CD8-positive, alpha-beta memory T cell (primary cell): ENCODE measurements around the gene ZNF804A. TPM values are rescaled to one million over a fixed set of nuclear protein-coding genes. Genes with fewer than 3 reads are reported as not detected.

Source experiments
- CTCF ChIA-PET: fragments of 350-600 bp; sonication (Branson Sonifier 250); formaldehyde crosslinking; loops from one replicate; lab custom pipeline; 2021; ENCODE audit warnings: antibody characterized with exemption; lab: Charles Lee
- POLR2A ChIA-PET: fragments of 350-600 bp; sonication (Branson Sonifier 250); formaldehyde crosslinking; loops from one replicate; lab custom pipeline; 2021; ENCODE audit warnings: antibody characterized with exemption; lab: Charles Lee
- DNase-seq, 5 donors: peaks; one replicate each; pipeline versions ENCODE4 v3.0.0 to v3.0.0-alpha.2; 2020 to 2022; ENCODE audit warnings: mixed read lengths in 1 of 5
- H3K27ac ChIP-seq: one replicate; pipeline ENCODE4 v1.7.0; 2013; ENCODE audit warnings: low read depth, mild to moderate bottlenecking, low read length, moderate library complexity
- H3K27me3 ChIP-seq: 2 replicates; pipeline ENCODE4 v1.7.0; 2013; ENCODE audit warnings: low read length, mild to moderate bottlenecking; ENCODE audit not compliant: insufficient read depth, poor library complexity, severe bottlenecking
- H3K36me3 ChIP-seq: 2 replicates; pipeline ENCODE4 v1.7.0; 2013; ENCODE audit warnings: mild to moderate bottlenecking, low read length, moderate library complexity; ENCODE audit not compliant: insufficient read depth
- H3K4me1 ChIP-seq: 2 replicates; pipeline ENCODE4 v1.7.0; 2013; ENCODE audit warnings: mild to moderate bottlenecking, low read length, moderate library complexity; ENCODE audit not compliant: insufficient read depth
- H3K4me3 ChIP-seq: 2 replicates; pipeline ENCODE4 v1.7.0; 2013; ENCODE audit warnings: mild to moderate bottlenecking, low read length
- H3K9me3 ChIP-seq: 2 replicates; pipeline ENCODE4 v1.7.0; 2013; ENCODE audit warnings: mild to moderate bottlenecking, low read length
- H3K27ac Mint-ChIP-seq, 8 donors: one replicate each; pipeline ENCODE4 v1.8.0; 2020 to 2021; ENCODE audit warnings: mixed read lengths in 8 of 8, mild to moderate bottlenecking in 6 of 8, inconsistent platforms in 3 of 8, moderate library complexity in 3 of 8
- H3K27me3 Mint-ChIP-seq, 2 donors: one replicate each; pipeline ENCODE4 v1.8.0; 2020 to 2021; ENCODE audit warnings: mixed read lengths in 2 of 2, mild to moderate bottlenecking in 1 of 2, moderate library complexity in 1 of 2
- H3K36me3 Mint-ChIP-seq, 3 donors: one replicate each; pipeline ENCODE4 v1.8.0; 2020 to 2021; ENCODE audit warnings: mixed read lengths in 3 of 3, inconsistent platforms in 1 of 3, mild to moderate bottlenecking in 1 of 3
- H3K4me1 Mint-ChIP-seq, 3 donors: one replicate each; pipeline ENCODE4 v1.8.0; 2020 to 2021; ENCODE audit warnings: mixed read lengths in 3 of 3, inconsistent platforms in 1 of 3, mild to moderate bottlenecking in 1 of 3
- H3K4me3 Mint-ChIP-seq, 7 donors: one replicate each; pipeline ENCODE4 v1.8.0; 2020 to 2021; ENCODE audit warnings: mixed read lengths in 7 of 7, mild to moderate bottlenecking in 6 of 7, moderate library complexity in 4 of 7, inconsistent platforms in 2 of 7
- H3K9me3 Mint-ChIP-seq, 5 donors: one replicate each; pipeline ENCODE4 v1.8.0; 2020 to 2022; ENCODE audit warnings: mixed read lengths in 5 of 5, mild to moderate bottlenecking in 3 of 5, moderate library complexity in 2 of 5, inconsistent platforms in 1 of 5
- polyA plus RNA-seq: library from polyadenylated mRNA; unstranded; fragments of 300-500 nt; fragmentation: Illumina TruSeq; gene quantifications from one replicate; pipeline ENCODE4 v1.2.3, GENCODE V29; 2021
- total RNA-seq, 2 experiments: library from RNA; stranded (reverse); gene quantifications; one replicate each; pipeline ENCODE4 v1.2.3, GENCODE V29; 2021

Gene ZNF804A
- total and polyA plus RNA-seq, 3 experiments from 2014 or later, result not detected

GRCh38 chr2:184814421-184814820 is 216.1 kb downstream of the ZNF804A start:
- CTCF ChIA-PET, result no interaction called here
- no peaks in the 10 kb centered on the region for H3K36me3 ChIP-seq

GRCh38 chr2:184815824-184816223 is 217.5 kb downstream of the ZNF804A start:
- Mint-ChIP-seq H3K36me3 (no peaks in the 10 kb centered on the region), H3K9me3 (peaks cover 0 to 33% (median 18%) of the 10 kb centered on the region in 5 donors), H3K27ac (no peak overlapping the region), H3K27me3 (no peaks in the 10 kb centered on the region), H3K4me3 (no peak overlapping the region), H3K4me1 (no peaks in the 10 kb centered on the region)
- Histone ChIP-seq H3K27ac (no peak overlapping the region), H3K4me3 (no peak overlapping the region), H3K36me3 (no peaks in the 10 kb centered on the region), H3K4me1 (no peaks in the 10 kb centered on the region), H3K9me3 (no peaks in the 10 kb centered on the region), H3K27me3 (no peaks in the 10 kb centered on the region)
- ChIA-PET CTCF (no interaction called here), POLR2A (no interaction called here)
- no peak for DNase-seq

More at GRCh38 chr2:184814421-184814820, 216.1 kb downstream of the ZNF804A start:
- H3K4me1 ChIP-seq, result no peaks in the 10 kb centered on the region
- H3K27ac ChIP-seq, result no peak overlapping the region
- H3K9me3 Mint-ChIP-seq, result peaks cover 0 to 27% (median 15%) of the 10 kb centered on the region in 5 donors
- no peaks in the 10 kb centered on the region for H3K36me3 Mint-ChIP-seq
- no peak overlapping the region for H3K4me3 ChIP-seq
- H3K27me3 ChIP-seq, result no peaks in the 10 kb centered on the region
- no peak for DNase-seq
- POLR2A ChIA-PET, result no interaction called here
- H3K27me3 Mint-ChIP-seq, result no peaks in the 10 kb centered on the region
- H3K9me3 ChIP-seq, result no peaks in the 10 kb centered on the region
- no peaks in the 10 kb centered on the region for H3K4me1 Mint-ChIP-seq
- no peak overlapping the region for H3K4me3 Mint-ChIP-seq
- no peak overlapping the region for H3K27ac Mint-ChIP-seq

GRCh38 chr2:184824597-184824996 is 226.3 kb downstream of the ZNF804A start:
- Histone ChIP-seq H3K27ac (no peak overlapping the region), H3K9me3 (no peaks in the 10 kb centered on the region), H3K4me3 (no peak overlapping the region), H3K36me3 (no peaks in the 10 kb centered on the region), H3K4me1 (no peaks in the 10 kb centered on the region), H3K27me3 (no peaks in the 10 kb centered on the region)
- Mint-ChIP-seq H3K27ac (no peak overlapping the region), H3K4me1 (no peaks in the 10 kb centered on the region), H3K27me3 (no peaks in the 10 kb centered on the region), H3K36me3 (no peaks in the 10 kb centered on the region), H3K9me3 (peaks cover 0 to 27% (median 4%) of the 10 kb centered on the region in 5 donors), H3K4me3 (no peak overlapping the region)
- CTCF ChIA-PET, result no interaction called here
- POLR2A ChIA-PET, result no interaction called here
- DNase-seq, result no peak

- DNase-seq, result no peak
- ChIA-PET CTCF (no interaction called here), POLR2A (no interaction called here)
- no peak overlapping the region for H3K27ac ChIP-seq
- H3K9me3 ChIP-seq, result no peaks in the 10 kb centered on the region
- H3K4me3 Mint-ChIP-seq, result no peak overlapping the region
- H3K36me3 Mint-ChIP-seq, result no peaks in the 10 kb centered on the region
- H3K27me3 ChIP-seq, result no peaks in the 10 kb centered on the region
- no peaks in the 10 kb centered on the region for H3K4me1 Mint-ChIP-seq
- H3K4me1 ChIP-seq, result no peaks in the 10 kb centered on the region
- no peak overlapping the region for H3K27ac Mint-ChIP-seq
- H3K4me3 ChIP-seq, result no peak overlapping the region
- no peaks in the 10 kb centered on the region for H3K27me3 Mint-ChIP-seq
- peaks cover 0 to 19% (median 2%) of the 10 kb centered on the region in 5 donors for H3K9me3 Mint-ChIP-seq
- no peaks in the 10 kb centered on the region for H3K36me3 ChIP-seq
These were observed 232.2 kb downstream of the ZNF804A start for GRCh38 chr2:184830531-184830930.

- no peaks in the 10 kb centered on the region for H3K4me1 Mint-ChIP-seq
- Histone ChIP-seq H3K27me3 (no peaks in the 10 kb centered on the region), H3K27ac (no peak overlapping the region), H3K9me3 (no peaks in the 10 kb centered on the region), H3K4me3 (no peak overlapping the region), H3K36me3 (no peaks in the 10 kb centered on the region), H3K4me1 (no peaks in the 10 kb centered on the region)
- ChIA-PET POLR2A (no interaction called here), CTCF (no interaction called here)
- H3K9me3 Mint-ChIP-seq, result peaks cover 0 to 17% (median 2%) of the 10 kb centered on the region in 5 donors
- no peak overlapping the region for H3K4me3 Mint-ChIP-seq
- no peak overlapping the region for H3K27ac Mint-ChIP-seq
- no peaks in the 10 kb centered on the region for H3K36me3 Mint-ChIP-seq
- no peak for DNase-seq
- no peaks in the 10 kb centered on the region for H3K27me3 Mint-ChIP-seq
These were observed 236.5 kb downstream of the ZNF804A start for GRCh38 chr2:184834699-184835397.

GRCh38 chr2:184835398-184835715 is 237.0 kb downstream of the ZNF804A start:
- Mint-ChIP-seq H3K36me3 (no peaks in the 10 kb centered on the region), H3K4me1 (no peaks in the 10 kb centered on the region), H3K9me3 (peaks cover 0 to 15% (median 2%) of the 10 kb centered on the region in 5 donors), H3K27me3 (no peaks in the 10 kb centered on the region), H3K27ac (no peak overlapping the region), H3K4me3 (no peak overlapping the region)
- Histone ChIP-seq H3K4me3 (no peak overlapping the region), H3K4me1 (no peaks in the 10 kb centered on the region), H3K27me3 (no peaks in the 10 kb centered on the region), H3K9me3 (no peaks in the 10 kb centered on the region), H3K36me3 (no peaks in the 10 kb centered on the region), H3K27ac (no peak overlapping the region)
- POLR2A ChIA-PET, result no interaction called here
- no peak for DNase-seq
- CTCF ChIA-PET, result no interaction called here

GRCh38 chr2:184847331-184847730 is 249.0 kb downstream of the ZNF804A start:
- Mint-ChIP-seq H3K27ac (no peak overlapping the region), H3K9me3 (peaks cover 0 to 16% (median 7%) of the 10 kb centered on the region in 5 donors), H3K27me3 (no peaks in the 10 kb centered on the region), H3K4me3 (no peak overlapping the region), H3K36me3 (no peaks in the 10 kb centered on the region), H3K4me1 (no peaks in the 10 kb centered on the region)
- DNase-seq, result no peak
- no peaks in the 10 kb centered on the region for H3K27me3 ChIP-seq
- no peak overlapping the region for H3K27ac ChIP-seq
- H3K9me3 ChIP-seq, result no peaks in the 10 kb centered on the region
- H3K4me1 ChIP-seq, result no peaks in the 10 kb centered on the region
- H3K4me3 ChIP-seq, result no peak overlapping the region
- no peaks in the 10 kb centered on the region for H3K36me3 ChIP-seq
- ChIA-PET POLR2A (no interaction called here), CTCF (no interaction called here)

- Histone ChIP-seq H3K27ac (no peak overlapping the region), H3K9me3 (no peaks in the 10 kb centered on the region), H3K4me1 (no peaks in the 10 kb centered on the region), H3K36me3 (no peaks in the 10 kb centered on the region), H3K27me3 (no peaks in the 10 kb centered on the region), H3K4me3 (no peak overlapping the region)
- H3K9me3 Mint-ChIP-seq, result peaks cover 0 to 12% (median 6%) of the 10 kb centered on the region in 5 donors
- H3K36me3 Mint-ChIP-seq, result no peaks in the 10 kb centered on the region
- ChIA-PET POLR2A (no interaction called here), CTCF (no interaction called here)
- H3K27ac Mint-ChIP-seq, result no peak overlapping the region
- H3K4me1 Mint-ChIP-seq, result no peaks in the 10 kb centered on the region
- H3K4me3 Mint-ChIP-seq, result no peak overlapping the region
- no peak for DNase-seq
- no peaks in the 10 kb centered on the region for H3K27me3 Mint-ChIP-seq
These were observed 251.2 kb downstream of the ZNF804A start for GRCh38 chr2:184849516-184849915.
